NCI-H2107 treated with DMSO at 0.1 percent for 48 hours (cell line): Measurements from ENCODE around the gene SLIT3.

ENCODE experiments used
- DNase-seq: peaks from one replicate; lab custom pipeline; 2025; ENCODE audit not compliant: unreplicated experiment; lab: John Stamatoyannopoulos, UW

The SLIT3 gene

DNA sequence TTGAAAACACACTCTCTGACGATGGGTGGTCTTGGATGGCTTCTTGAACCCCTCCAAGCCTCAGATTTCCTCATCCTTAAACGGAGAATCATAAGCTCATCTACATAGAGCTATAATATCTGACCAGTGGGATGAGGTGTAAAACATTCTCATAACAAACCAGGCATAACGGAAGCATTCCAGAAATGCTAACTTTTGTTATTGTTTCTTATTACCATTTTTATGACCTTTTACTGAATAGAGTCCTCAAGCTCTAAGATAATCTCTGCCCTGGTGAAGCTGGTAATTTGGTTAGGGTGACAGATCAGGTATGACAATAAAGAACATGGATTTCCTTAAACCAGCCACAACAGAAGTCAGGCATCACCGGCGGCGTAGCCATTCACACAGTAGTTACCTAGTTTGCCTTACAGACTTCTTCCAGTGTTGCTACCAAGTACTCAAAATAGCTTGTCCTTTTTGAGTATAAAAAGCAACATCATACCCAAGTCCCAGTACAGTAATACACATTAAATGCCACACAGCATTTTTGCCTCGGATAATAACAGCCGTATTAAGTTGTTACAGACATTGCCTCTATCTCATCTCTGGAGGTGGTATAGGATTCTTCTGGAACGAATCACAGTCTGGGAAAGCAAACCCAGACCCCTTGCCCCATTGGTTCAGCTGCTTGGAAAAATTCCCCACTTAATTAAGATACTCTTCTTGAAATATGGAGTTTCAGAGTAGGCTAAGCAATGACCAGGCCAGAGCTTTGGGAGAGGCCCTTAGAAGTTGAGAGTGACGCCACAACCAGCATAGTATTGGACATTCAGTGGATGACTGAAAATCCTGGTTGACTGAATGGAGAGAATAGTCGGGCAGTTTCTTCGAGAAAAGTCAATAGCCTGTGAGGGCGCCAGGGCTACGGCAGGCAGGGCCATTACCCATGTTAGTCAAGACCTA, 252.5 kb downstream of the SLIT3 start:
- DNase-seq: no peak

DNA sequence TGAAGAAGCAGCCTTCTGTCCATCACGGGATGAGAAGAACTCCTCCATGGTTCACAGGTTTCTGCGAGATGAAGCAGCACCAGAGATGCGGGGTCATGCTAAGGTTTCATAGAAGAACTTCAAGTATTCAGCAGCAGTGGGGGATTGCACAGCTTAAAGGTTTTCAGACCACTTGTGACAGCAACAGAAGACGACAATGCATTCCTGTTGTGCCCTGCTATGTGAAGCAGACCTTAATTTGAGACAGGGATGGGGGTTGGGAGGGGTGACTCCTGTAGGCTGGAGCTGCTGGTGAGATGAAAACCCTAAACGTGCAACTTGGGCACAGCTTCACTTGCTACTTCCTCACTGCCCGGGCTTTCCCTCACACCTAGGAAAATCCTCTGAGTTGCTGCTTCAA, 256.0 kb downstream of the SLIT3 start:
- no peak for DNase-seq

DNA sequence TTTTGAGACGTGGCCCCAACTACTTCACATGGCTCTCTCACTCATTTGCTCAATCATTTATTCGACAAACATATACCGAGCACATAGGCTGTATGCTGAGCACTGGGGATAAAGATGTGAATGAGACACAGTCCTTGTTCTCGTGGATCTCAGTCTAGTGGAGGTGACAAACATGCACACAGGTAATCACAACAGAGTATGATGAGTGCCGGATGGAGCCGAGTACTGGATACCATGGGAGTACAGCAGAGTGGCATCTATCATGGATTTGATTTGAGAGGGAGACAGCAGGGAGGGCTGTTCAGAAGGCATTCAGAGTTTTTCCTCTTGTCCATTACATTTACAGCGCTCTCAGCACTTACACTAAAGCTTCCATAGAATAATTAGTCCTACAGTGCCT, 259.8 kb downstream of the SLIT3 start:
- DNase-seq: no peak

DNA sequence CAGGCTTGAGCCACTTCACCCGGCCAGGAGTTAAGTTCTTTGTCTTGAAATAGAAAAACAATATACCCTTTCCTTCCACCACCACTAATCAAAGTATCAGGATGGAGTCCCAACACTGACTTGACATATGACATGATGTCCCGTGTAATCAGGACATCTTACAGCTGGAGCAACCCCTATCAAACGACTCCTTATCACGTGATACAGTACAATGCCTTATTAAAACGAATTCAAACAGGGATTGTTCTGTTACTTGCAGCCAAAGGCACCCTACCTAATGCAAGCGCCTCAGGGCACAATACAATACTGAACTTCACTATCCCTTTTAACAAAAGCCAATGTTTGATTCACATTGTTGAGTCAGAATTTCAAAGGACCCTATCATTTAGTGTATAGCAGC, 261.3 kb downstream of the SLIT3 start:
- DNase-seq: no peak

DNA sequence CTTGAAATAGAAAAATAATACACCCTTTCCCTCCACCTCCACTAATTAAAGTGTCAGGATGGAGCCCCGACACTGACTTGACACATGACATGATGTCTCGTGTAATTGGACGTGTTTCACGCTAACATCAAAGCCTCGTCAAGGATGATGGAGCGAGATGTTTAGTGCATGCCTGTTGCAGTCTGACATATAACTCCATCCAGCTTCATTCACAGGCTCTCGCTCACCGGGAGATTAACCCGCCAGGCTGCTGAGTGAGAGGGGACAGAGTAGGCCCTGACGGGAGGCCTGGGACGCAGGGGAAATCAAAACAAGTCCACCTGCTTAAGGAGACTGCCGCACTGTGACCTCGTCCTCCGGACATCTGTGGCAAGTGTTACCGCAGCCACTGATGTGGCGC, 263.5 kb downstream of the SLIT3 start:
- no peak for DNase-seq

DNA sequence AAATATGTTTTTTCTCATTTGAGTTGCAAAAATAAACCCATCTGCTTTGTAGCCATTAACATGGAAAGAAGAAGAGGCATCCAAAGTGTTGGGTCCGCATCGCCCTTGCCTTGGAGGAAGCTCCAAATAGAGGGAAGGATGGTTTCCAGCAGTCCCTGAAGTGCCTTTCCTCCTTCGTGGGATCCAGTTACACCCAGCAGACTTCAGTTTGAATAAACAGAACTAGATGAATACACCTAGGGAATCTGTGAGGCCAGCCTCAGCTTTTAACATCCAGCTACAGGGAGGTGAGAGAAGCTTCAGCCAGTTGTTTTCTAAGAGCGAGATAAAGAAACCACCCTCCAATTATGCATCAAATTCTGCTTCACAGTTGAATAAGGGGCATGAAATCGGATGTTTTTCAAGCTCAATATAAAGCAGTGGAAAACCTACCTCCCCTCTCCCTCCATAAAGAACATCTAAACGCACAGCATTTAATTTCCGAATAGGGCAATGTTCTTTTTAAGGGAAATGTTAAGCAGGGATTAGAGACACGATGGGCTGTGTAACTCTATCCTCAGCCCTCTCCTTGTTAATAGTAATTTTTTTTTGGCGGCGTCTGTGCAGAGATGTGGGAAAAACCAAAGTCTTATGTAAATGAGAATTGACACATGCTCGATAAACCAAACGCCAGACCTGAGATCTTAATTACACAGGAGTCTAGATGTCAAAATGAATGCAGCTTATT, 264.7 kb downstream of the SLIT3 start:
- DNase-seq: no peak

DNA sequence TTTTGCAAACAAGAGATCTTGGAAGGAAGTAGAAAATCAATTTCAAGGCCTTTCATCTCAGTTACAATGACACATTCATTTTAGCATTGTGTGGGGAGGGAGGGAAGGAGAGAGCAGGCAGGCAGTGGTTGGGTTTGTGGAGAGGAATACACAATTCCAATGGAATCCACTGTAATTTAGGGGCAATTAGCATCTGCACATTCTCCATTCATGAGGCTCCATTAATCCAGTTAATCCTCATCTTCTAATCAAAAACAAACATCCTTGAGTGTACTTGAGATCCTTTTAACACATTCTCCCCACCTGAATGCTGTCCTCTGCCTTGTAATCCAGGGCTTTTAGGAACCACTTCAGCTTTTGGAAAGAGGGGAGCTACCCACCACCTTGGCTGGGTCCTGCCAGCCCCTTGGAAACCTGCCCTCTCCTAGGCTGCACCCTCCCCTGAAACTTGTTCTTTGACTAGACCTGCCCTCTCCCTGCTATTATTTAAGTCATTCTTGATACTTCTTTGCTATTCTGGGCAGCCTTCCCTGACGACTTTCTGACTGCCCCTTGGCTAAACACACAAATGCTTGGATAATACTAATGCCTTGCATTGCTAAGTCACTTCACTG, 271.2 kb downstream of the SLIT3 start:
- DNase-seq: peak; percentile 25

DNA sequence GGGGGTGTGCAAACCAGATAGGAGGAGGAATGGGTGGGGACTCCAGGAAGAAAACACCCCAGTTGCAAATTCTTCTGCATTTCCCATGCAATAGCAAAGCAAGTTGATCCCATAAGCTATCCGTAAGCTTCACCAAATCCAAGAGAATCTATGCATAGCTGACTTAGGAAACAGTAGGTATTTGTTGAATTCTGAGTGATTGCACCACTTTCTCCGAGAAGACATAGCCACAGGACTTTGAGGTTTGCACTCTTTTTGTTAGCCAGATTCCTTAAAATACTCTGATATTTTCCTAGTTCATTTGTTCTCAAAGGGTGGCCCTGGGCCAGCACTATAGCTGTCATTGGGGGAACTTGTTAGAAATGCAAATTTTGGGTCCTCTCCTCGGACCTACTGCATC, 271.9 kb downstream of the SLIT3 start:
- DNase-seq: no peak

DNA sequence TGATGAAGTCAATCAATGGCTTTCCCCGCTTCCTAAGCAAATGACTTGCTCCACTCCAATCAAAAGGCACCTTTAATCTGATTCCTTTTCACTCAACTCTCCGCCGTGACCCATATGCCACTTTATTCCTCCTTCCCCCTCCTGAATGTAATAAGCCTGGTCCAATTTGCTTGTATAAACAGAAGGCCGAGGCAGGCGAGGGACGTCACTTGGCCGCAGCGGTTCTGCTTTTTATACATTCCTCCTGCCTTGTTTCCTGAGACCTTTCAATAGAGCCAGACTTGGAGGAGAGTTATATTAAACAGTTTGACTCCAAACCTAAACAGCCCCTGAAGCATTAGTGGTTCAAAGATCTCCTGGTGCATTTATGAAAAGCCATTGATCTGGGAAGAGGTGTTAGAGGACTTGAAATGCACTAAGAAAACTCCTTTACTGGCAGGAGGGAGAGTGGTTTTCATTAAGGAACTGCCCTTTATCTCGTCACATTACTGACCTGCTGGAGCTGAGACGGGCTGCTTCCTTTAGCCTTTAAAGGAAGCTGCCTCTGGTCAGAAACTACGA, 273.4 kb downstream of the SLIT3 start:
- no peak for DNase-seq

DNA sequence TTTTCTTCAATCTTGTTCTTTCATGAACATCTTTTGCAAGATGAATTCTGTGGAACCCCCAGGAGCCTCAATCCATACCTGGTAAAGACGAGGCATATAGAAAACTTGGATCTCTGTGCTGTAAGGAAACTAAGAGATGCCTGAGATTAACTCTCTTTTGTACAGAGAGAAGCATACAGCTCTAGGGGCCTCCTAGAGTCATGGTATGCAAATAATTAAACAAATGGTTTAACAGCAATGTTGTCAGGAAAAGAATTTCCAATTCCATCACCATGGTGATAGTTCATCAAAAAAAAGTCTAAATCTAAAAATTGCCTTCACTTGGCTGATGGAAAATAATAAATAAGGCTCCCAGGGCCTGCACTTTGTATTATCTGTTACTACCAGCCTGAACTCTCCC, 275.4 kb downstream of the SLIT3 start:
- DNase-seq: no peak

DNA sequence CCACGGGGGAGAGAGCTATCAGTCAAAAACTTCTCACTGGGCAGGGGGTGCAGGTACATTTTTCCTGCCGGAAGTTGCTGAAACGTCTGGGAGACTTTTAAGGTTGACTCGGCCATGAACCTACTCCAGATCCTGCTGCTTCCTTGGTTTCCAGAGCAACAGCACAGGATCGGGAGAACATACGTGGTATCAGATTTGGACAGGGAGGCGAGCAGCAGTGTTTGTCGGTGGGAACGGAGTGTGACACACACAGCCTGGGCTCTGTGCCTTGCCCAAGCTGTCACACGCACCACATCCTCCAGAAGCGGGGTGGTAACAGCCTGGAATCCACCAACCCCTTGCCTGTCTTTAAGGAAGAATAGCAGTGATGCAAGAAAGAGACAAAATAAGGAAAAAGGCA, 276.5 kb downstream of the SLIT3 start:
- no peak for DNase-seq

DNA sequence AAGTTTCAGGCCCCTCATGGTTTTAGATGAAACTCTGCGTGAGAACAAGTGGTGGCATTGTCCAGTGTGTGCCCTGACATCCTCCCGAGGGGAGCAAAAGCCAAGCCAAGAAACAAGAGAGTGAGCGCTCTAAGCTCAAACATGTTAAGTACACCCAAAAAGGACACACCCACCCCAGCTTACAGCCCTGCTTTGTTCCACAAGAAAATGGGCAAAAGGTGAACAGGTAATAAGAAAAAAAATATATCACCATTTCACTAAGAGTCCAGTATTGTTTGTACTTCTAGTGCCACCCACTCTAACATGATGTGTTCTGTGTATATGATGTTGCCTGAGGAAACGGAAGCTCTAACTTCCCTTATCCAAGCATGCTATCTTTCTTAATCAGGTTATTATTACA, 278.2 kb downstream of the SLIT3 start:
- no peak for DNase-seq

DNA sequence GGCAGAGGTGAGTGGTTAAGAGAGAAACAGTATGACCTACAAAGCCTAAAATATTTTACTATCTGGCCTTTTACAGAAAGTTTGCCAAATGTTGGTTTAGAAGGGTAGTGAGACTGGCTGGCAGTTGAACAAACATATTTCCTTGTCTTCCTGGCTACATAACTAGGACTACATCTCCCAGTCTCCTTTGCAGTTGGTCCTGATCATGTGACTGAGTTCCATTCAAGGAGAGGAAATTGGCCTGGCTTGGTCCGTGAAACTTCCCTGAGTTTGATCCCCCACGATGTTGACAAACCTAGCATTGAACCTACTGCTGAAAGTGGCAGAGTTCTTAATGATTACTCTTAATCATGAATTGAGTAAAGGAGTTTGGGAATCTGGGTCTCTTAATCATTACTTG, 280.8 kb downstream of the SLIT3 start:
- no peak for DNase-seq

DNA sequence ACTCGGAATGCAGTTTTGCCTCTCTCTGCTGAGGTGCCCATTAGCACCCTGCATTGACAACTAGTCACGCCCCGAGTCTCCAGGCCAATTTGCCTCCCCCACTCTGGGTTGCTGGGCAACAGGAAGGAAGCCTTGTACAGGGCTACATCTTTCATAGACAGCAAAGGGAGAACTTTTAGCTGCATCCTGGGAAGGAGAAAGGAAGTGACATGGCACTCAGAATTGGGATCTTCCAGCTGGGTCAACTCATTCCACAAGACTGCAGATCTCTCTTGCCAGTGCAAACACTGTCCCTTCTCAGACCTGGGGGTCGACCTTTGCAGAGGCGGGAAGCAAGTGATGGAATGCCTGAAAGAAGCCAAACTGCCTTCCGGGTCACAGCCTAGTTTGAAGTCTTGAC, 282.0 kb downstream of the SLIT3 start:
- DNase-seq: no peak

DNA sequence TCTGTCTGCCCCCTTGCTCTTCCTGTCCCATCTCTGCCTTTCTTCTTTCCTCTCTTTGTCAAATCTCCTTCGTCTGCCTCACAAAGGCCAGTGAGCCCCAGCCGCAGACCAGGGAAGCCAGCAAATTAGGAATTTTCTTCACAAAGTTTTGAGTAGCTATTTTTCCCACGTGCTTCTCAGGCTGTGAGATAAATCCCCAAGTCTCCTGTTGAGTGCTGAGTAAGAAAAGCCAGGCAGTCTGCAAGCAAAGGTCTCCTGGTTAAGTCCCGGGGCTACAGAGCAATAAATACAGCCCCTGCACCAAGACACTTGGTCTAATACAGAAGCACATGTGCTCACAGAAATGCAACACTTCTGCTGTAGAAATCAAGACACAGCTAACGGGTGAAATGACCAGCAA, 284.9 kb downstream of the SLIT3 start:
- no peak for DNase-seq

DNA sequence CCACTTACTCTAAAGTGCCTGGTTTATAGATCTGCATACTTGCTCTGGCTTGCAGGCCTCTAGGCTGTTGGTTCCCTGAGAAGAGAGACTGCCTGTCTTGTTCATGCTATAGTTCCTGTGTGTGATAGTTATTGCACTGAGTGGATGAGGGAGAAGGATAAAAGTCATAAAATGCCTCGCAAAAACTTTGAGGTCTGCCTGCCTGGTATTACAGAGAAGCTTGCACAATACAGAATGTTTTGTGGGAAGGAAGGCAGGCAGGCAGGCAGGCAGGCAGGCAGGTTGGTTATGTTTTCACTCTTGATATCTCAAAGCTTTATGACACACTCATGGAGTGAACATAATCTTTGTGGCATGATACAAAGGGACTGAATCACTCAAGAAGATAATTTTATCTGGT, 287.1 kb downstream of the SLIT3 start:
- no peak for DNase-seq

DNA sequence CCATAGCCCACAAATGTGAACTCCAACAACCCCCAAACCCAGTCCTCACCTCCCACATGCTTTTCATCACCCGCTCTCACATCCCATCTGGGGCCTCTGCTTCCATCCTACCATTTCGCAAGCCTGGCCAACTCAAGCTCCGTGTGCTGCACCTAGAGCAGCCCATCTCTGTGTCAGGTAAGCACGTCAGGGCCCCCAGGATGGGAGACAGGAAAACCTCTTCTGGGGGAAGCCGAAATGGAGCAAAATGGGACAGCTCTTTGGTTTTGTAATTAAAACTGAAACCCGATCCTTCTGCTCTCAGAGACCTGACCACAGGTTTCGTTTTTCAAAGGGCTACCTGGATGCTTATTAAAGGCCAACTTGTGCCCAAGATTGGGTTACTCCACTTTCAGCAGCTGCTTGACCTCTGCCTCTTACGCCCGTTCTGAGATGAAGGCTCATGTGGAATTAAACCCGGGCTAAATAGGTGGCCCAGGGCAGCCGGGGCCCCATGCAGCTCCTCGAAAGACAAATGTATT, 287.7 kb downstream of the SLIT3 start:
- DNase-seq: no peak

DNA sequence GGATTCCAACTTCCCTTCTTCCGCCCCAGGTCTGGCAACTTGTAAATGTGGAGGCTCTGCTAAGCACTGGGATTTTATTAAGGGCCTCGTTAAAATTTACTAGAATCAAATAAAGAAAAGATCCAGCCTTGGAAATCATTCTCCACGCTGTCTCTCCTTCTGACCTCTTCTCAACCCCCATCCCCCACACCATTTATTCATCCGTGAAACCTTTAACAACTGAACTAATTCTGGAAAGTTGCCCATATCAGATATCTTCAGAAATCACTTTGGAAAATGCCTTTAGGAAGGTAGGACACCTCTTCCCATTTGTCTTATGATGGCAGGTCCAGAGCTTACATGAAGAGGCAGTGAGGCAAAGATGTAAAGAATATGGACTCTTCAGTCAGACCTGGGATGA, 288.5 kb downstream of the SLIT3 start:
- DNase-seq: no peak

DNA sequence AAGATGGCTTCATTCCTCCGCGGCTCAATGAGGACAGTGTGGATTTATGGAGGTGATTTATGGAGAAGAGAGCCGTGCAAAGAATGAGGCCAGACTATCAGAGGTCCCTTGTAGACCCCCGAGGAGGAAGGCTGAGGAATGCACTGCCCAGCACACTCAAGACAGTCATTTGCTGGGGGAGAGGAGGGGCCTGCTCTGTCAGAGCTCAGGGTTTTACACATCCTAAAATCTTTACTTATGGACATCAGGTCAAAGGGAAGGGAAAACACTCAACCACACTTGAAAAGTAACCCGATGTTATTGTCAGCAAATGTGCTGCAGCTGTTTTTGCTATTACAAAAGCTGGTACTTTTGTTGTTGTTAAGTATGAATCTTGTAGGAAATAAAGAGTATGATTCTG, 289.5 kb downstream of the SLIT3 start:
- DNase-seq: no peak

DNA sequence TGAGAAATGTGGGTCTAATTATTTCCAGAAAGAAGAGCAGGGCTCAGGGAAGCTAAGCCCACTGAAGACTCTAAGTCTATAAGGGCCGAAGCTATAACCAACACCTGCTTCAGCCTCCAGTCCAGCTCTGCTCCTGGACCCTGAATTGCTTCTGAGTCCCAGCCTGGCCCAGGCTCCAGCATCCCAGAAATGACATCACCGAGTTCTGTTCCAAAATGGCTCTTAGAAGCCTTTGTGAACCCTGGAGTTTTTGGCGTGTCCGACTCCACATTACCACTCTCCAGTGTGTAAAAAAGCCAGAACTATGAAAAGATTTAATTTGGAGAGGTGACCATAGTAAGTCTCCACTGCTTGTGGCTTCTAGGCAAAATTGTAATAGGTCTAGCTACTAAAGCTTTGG, 289.9 kb downstream of the SLIT3 start:
- no peak for DNase-seq

DNA sequence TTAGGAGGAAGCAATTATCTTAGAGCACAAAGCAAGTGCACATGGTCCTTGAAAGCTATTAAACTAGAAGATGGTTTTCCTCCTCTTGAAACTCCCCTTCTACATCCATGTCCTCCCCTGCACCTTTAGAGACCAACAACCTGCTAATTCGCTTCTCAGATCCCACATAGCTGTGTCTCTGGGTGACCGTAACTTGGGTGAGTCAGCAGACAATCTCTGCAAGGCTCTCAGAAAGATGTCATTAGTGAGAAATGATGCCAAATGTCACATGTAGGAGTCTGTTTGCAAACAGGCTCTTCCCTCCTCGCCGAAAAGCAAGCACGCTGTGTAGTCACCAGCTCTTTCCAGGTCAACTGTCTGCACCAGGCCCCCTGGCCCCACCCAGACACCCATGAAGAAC, 291.8 kb downstream of the SLIT3 start:
- DNase-seq: no peak
